NCI-H524 (cell line): Measurements from ENCODE around the gene EIF2A.
A peak's percentile ranks its signal among the peaks of the same experiment; 100 is the strongest.

Source experiments
- DNase-seq, 2 experiments: peaks; one replicate each; lab custom pipeline; 2025; lab: John Stamatoyannopoulos, UW

The EIF2A gene

GRCh38 chr3:150543531-150543930, 3.1 kb upstream of the EIF2A start:
- DNase-seq, result no peak

GRCh38 chr3:150544041-150544440, 2.5 kb upstream of the EIF2A start:
- DNase-seq, result no peak

- no peak for DNase-seq
Measured at GRCh38 chr3:150544726-150545125, 1.9 kb upstream of the EIF2A start.

GRCh38 chr3:150545419-150546225, 965 bp upstream of the EIF2A start:
- DNase-seq, result peak; percentile 10 to 67

- DNase-seq, result no peak
Measured at GRCh38 chr3:150547045-150547741, 606 bp downstream of the EIF2A start.

GRCh38 chr3:150555859-150556436, 9.4 kb downstream of the EIF2A start:
- no peak for DNase-seq

- no peak for DNase-seq
Measured at GRCh38 chr3:150556792-150557191, 10.2 kb downstream of the EIF2A start.

GRCh38 chr3:150557725-150558124, 11.1 kb downstream of the EIF2A start:
- no peak for DNase-seq

GRCh38 chr3:150564243-150564642, 17.7 kb downstream of the EIF2A start:
- DNase-seq, result no peak

GRCh38 chr3:150567328-150567727, 20.7 kb downstream of the EIF2A start:
- DNase-seq, result peak in 1 of 2 experiments; percentile 40

GRCh38 chr3:150577855-150578254, 31.3 kb downstream of the EIF2A start:
- peak in 1 of 2 experiments; percentile 19 for DNase-seq

GRCh38 chr3:150581174-150581573, 34.6 kb downstream of the EIF2A start:
- no peak for DNase-seq

GRCh38 chr3:150582620-150583019, 36.0 kb downstream of the EIF2A start:
- DNase-seq, result no peak

- no peak for DNase-seq
Measured at GRCh38 chr3:150583028-150583427, 36.4 kb downstream of the EIF2A start.

GRCh38 chr3:150588027-150588830, 41.6 kb downstream of the EIF2A start:
- DNase-seq, result no peak

- no peak for DNase-seq
Measured at GRCh38 chr3:150589759-150590158, 43.2 kb downstream of the EIF2A start.

GRCh38 chr3:150594150-150594549, 47.6 kb downstream of the EIF2A start:
- no peak for DNase-seq

GRCh38 chr3:150597646-150598045, 51.1 kb downstream of the EIF2A start:
- DNase-seq, result no peak

- DNase-seq, result no peak
Measured at GRCh38 chr3:150599611-150600297, 53.2 kb downstream of the EIF2A start.

GRCh38 chr3:150600647-150601530, 54.3 kb downstream of the EIF2A start:
- DNase-seq, result peak in 1 of 2 experiments; percentile 19
